ENCODE data around the gene SYCP2.
"Not testable (repeated sequence)": the region's sequence is repeated elsewhere in the genome, so short reads cannot be mapped to it uniquely, and the experiment has no call there.

The SYCP2 gene

GRCh38 chr20:59933296-59933848, at the start of gene SYCP2:
Gene SYCP2 (minus strand): TSS chr20:59933637. CDS start chr20:59922413, 11,224 bp downstream.
- DNase-seq = peak; percentile 57 to 62

- no peak for DNase-seq
Observed at GRCh38 chr20:59983076-59983475, 49.6 kb upstream of the SYCP2 start.

- DNase-seq = no peak
Observed at GRCh38 chr20:59977086-59977485, 43.6 kb upstream of the SYCP2 start.

GRCh38 chr20:59976156-59976782, 42.8 kb upstream of the SYCP2 start:
- DNase-seq = no peak

GRCh38 chr20:59972037-59972801, 38.8 kb upstream of the SYCP2 start:
- no peak for DNase-seq

GRCh38 chr20:59971428-59971827, 38.0 kb upstream of the SYCP2 start:
- DNase-seq = no peak

- DNase-seq = no peak
Observed at GRCh38 chr20:59966428-59966827, 33.0 kb upstream of the SYCP2 start.

GRCh38 chr20:59962155-59962554, 28.7 kb upstream of the SYCP2 start:
- DNase-seq = no peak

GRCh38 chr20:59961423-59961822, 28.0 kb upstream of the SYCP2 start:
- no peak for DNase-seq

- no peak for DNase-seq
Observed at GRCh38 chr20:59958626-59959025, 25.2 kb upstream of the SYCP2 start.

GRCh38 chr20:59958123-59958522, 24.7 kb upstream of the SYCP2 start, which contains the start of gene CDH26:
Gene CDH26 (plus strand): TSS chr20:59958423. CDS start chr20:59958727, 304 bp downstream.
- DNase-seq = no peak

GRCh38 chr20:59957568-59957967, 24.1 kb upstream of the SYCP2 start:
- DNase-seq = not testable (repeated sequence)

- DNase-seq = no peak
Observed at GRCh38 chr20:59955131-59955796, 21.8 kb upstream of the SYCP2 start.

GRCh38 chr20:59954718-59955117, 21.3 kb upstream of the SYCP2 start:
- DNase-seq = no peak

GRCh38 chr20:59949911-59950310, 16.5 kb upstream of the SYCP2 start:
- no peak for DNase-seq

GRCh38 chr20:59948828-59949720, 15.6 kb upstream of the SYCP2 start:
- no peak for DNase-seq

GRCh38 chr20:59948212-59948611, 14.8 kb upstream of the SYCP2 start:
- DNase-seq = no peak

GRCh38 chr20:59947376-59947775, 13.9 kb upstream of the SYCP2 start:
- DNase-seq = no peak

GRCh38 chr20:59945731-59946130, 12.3 kb upstream of the SYCP2 start:
- no peak for DNase-seq

GRCh38 chr20:59945175-59945574, 11.7 kb upstream of the SYCP2 start:
- DNase-seq = no peak

- DNase-seq = no peak
Observed at GRCh38 chr20:59944726-59945125, 11.3 kb upstream of the SYCP2 start.

GRCh38 chr20:59942245-59942644, 8.8 kb upstream of the SYCP2 start:
- DNase-seq = no peak

- no peak for DNase-seq
Observed at GRCh38 chr20:59940956-59941294, 7.5 kb upstream of the SYCP2 start.
